GM12875 (cell line): ENCODE data around the gene RBL2.
"Not testable (repeated sequence)": the region's sequence is repeated elsewhere in the genome, so short reads cannot be mapped to it uniquely, and the experiment has no call there.

Experiments
- H3K4me3 ChIP-seq: one replicate; pipeline ENCODE4 v1.5.1; 2011; ENCODE audit warnings: low read depth, low read length, control low read depth
- TF ChIP-seq, protein P1 (sequence below): IDR thresholded peaks from 2 replicates; pipeline ENCODE4 v1.5.1; 2011; ENCODE audit warnings: low read depth, mild to moderate bottlenecking, control low read depth, inconsistent platforms, low read length, moderate library complexity, borderline replicate concordance; ENCODE audit not compliant: insufficient read depth

The RBL2 gene

DNA sequence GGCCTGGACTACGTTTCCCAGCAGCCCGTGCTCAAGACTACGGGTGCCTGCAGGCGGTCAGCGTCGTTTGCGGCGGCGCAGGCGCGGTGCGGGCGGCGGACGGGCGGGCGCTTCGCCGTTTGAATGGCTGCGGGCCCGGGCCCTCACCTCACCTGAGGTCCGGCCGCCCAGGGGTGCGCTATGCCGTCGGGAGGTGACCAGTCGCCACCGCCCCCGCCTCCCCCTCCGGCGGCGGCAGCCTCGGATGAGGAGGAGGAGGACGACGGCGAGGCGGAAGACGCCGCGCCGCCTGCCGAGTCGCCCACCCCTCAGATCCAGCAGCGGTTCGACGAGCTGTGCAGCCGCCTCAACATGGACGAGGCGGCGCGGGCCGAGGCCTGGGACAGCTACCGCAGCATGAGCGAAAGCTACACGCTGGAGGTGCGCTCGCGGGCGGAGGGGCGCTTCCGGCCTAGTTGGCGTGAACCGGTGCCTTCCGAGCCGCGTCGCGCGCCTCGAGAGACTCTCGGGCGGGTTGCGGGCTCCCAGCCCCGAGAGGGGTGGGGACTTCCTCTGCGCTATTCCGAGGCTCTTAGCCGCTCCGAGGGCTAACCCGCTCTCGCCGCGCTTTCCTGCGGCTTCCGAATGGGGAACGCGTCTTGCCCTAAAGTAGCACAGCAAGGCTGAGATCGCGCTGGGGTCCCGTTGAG lies at the start of gene RBL2:
Gene RBL2, plus strand, starts transcription at position 95 of the 689 bp plus-strand sequence. Its CDS starts 86 bp downstream, at position 181.
- H3K4me3 ChIP-seq, result peak within 1 kb of the TSS; percentile 85
- TF ChIP-seq, protein P1, sequence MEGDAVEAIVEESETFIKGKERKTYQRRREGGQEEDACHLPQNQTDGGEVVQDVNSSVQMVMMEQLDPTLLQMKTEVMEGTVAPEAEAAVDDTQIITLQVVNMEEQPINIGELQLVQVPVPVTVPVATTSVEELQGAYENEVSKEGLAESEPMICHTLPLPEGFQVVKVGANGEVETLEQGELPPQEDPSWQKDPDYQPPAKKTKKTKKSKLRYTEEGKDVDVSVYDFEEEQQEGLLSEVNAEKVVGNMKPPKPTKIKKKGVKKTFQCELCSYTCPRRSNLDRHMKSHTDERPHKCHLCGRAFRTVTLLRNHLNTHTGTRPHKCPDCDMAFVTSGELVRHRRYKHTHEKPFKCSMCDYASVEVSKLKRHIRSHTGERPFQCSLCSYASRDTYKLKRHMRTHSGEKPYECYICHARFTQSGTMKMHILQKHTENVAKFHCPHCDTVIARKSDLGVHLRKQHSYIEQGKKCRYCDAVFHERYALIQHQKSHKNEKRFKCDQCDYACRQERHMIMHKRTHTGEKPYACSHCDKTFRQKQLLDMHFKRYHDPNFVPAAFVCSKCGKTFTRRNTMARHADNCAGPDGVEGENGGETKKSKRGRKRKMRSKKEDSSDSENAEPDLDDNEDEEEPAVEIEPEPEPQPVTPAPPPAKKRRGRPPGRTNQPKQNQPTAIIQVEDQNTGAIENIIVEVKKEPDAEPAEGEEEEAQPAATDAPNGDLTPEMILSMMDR, result no peak

GRCh38 chr16:53384610-53385009 lies 49.7 kb upstream of the RBL2 start:
- not testable (repeated sequence) for H3K4me3 ChIP-seq

DNA sequence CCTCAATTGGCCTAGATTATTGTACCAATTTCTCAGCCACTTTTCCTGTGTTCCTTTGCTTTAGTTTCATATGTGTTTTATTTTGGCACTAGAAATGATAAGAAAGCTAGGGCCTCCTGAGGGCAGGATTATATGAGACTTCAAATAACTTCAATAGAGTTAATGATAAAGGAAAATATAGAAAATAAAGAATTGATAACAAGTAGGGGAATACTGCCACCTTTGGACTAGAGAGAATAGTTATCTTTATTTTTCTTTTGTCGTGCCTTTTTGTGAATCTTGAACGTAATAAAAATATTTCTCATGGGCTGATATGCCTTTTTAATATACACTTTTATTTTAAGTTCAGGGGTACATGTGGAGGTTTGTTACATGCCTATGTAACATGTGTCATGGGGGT lies 29.3 kb upstream of the RBL2 start:
- TF ChIP-seq, protein P1, result no peak
- no peak overlapping the region for H3K4me3 ChIP-seq

DNA sequence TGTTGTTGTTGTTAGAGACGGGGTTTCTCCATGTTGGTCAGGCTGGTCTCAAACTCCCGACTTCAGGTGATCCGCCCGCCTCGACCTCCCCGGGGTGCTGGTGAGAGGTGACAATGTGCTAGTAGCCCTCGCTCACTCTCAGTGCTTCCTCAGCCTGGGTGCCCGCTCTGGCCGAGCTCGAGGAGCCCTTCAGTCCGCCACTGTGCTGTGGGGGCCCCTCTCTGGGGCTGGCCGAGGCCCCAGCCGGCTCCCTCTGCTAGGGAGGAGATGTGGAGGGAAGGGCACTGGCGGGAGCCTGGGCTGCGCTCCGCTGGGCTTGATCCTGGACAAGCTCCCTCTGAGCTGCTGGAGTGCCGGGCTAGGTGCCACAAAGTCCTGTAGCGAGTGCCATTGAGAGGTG lies 21.7 kb upstream of the RBL2 start:
- TF ChIP-seq, protein P1, result no peak
- no peak overlapping the region for H3K4me3 ChIP-seq

DNA sequence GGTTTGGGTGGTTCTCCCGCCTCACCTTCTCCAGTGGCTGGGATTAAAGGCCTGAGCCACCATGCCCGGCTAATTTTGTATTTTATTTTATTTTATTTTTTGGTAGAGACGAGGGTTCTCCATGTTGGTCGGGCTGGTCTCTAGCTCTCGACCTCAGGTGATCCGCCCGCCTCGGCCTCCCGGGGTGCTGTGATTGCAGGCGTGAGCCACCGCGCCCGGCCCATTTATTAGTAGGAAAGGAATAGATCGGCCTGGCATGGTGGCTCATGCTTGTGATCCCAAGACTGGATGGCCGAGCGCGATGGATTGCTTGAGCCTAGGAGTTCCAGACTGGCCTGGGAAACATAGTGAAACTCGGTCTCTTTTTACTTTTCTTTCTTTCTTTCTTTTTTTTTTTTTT lies 20.4 kb upstream of the RBL2 start:
- no peak overlapping the region for H3K4me3 ChIP-seq
- TF ChIP-seq, protein P1, result no peak

GRCh38 chr16:53414381-53414780 lies 19.9 kb upstream of the RBL2 start:
- TF ChIP-seq, protein P1, result no peak

DNA sequence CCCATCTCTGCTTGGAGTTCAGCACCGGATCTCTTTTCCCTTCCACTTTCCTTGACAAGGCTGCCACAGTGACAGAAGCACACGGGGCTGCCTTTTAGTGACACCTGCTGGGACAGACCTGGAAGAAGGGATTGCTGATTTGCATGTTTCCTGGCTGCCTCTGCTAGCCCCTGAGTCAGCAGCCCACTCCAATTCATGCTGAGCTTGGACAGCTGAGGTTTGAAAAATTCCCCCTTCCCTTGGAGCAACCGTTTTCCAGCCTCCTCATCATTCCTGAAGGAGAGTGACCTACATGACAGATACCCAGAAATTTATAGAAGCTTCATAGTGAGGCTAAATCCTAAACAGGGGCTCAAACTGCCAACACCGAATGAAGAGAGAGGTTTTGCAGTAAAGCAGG lies 18.8 kb upstream of the RBL2 start:
- no peak overlapping the region for H3K4me3 ChIP-seq
- TF ChIP-seq, protein P1, result no peak

More at GRCh38 chr16:53414381-53414780, 19.9 kb upstream of the RBL2 start:
- no peak overlapping the region for H3K4me3 ChIP-seq
